Smooth muscle cell (in vitro differentiated cells): ENCODE data around the gene TLR6. TPM values are rescaled to one million over a fixed set of nuclear protein-coding genes. Genes with fewer than 3 reads are reported as not detected.

ENCODE experiments used
- DNase-seq: peaks from one replicate; lab custom pipeline; 2025; ENCODE audit not compliant: unreplicated experiment; lab: John Stamatoyannopoulos, UW
- H2AFZ ChIP-seq: fragments of 200-600 bp; sonication (generic); 2 replicates; pipeline ENCODE4 v1.6.0; 2016; ENCODE audit warnings: antibody characterized with exemption, low read depth, mild to moderate bottlenecking
- H3F3A ChIP-seq: fragments of 200-600 bp; sonication (generic); 2 replicates; pipeline ENCODE4 v1.6.0; 2017; ENCODE audit warnings: antibody characterized with exemption, low read depth
- H3K27ac ChIP-seq: fragments of 200-600 bp; sonication (generic); 2 replicates; pipeline ENCODE4 v1.5.1; 2016; ENCODE audit warnings: low read depth, mild to moderate bottlenecking
- H3K27me3 ChIP-seq: fragments of 200-600 bp; sonication (generic); 2 replicates; pipeline ENCODE4 v1.6.1; 2016; ENCODE audit warnings: low read depth, mild to moderate bottlenecking
- H3K36me3 ChIP-seq: fragments of 200-600 bp; sonication (generic); 2 replicates; pipeline ENCODE4 v1.5.1; 2016; ENCODE audit warnings: low read depth
- H3K4me1 ChIP-seq: fragments of 200-600 bp; sonication (generic); 2 replicates; pipeline ENCODE4 v1.5.1; 2016; ENCODE audit warnings: low read depth
- H3K4me2 ChIP-seq: fragments of 200-600 bp; sonication (generic); 2 replicates; pipeline ENCODE4 v1.6.0; 2016; ENCODE audit warnings: mild to moderate bottlenecking
- H3K4me3 ChIP-seq: fragments of 200-600 bp; sonication (generic); 2 replicates; pipeline ENCODE4 v1.5.1; 2016; ENCODE audit warnings: mild to moderate bottlenecking
- H3K79me2 ChIP-seq: fragments of 200-600 bp; sonication (generic); 2 replicates; pipeline ENCODE4 v1.6.0; 2016; ENCODE audit warnings: low read depth, mild to moderate bottlenecking
- H3K9ac ChIP-seq: fragments of 200-600 bp; sonication (generic); 2 replicates; pipeline ENCODE4 v1.6.0; 2016; ENCODE audit warnings: low read depth
- H3K9me3 ChIP-seq: fragments of 200-600 bp; sonication (generic); replicated peaks from 2 replicates; pipeline ENCODE4 v1.5.1; 2016; ENCODE audit warnings: low read depth
- H4K20me1 ChIP-seq: fragments of 200-600 bp; sonication (generic); 2 replicates; pipeline ENCODE4 v1.6.0; 2016; ENCODE audit warnings: low read depth
- CTCF ChIP-seq: fragments of 200-600 bp; sonication (generic); IDR thresholded peaks from 2 replicates; pipeline ENCODE4 v1.5.1; 2017; ENCODE audit warnings: borderline replicate concordance, mild to moderate bottlenecking, antibody characterized with exemption; ENCODE audit not compliant: insufficient read depth, poor library complexity, severe bottlenecking
- WGBS: methylation state at CpG from one replicate; pipeline ENCODE4 v1.1.7; 2016; ENCODE audit warnings: low lambda C conversion rate; 5-methylcytosine and 5-hydroxymethylcytosine counted together
- polyA plus RNA-seq: library from polyadenylated mRNA; unstranded; fragments of >200 nt; fragmentation: Nextera tagmentation; extraction: Ambion mirVana; gene quantifications from 2 replicates; pipeline ENCODE4 v1.2.1, GENCODE V29; 2016
- total RNA-seq: library from RNA; depleted of rRNA; stranded (reverse); fragments of >200 nt; gene quantifications from 2 replicates; pipeline ENCODE4 v1.2.3, GENCODE V29; 2014

TLR6 gene
- total and polyA plus RNA-seq, 2 experiments from 2014 or later, result 0.17 to 4.4 TPM

- no peak within 1 kb of the TSS for H2AFZ ChIP-seq
- no peaks in the 10 kb centered on the region for H3K36me3 ChIP-seq
- DNase-seq, result no peak
- TF ChIP-seq CTCF, result peak; percentile 59
- no peak within 1 kb of the TSS for H3K4me3 ChIP-seq
- WGBS, result 44% methylated on average over 12 of the region's 12 CpGs
- H3K27me3 ChIP-seq, result peaks cover 7% of the 10 kb centered on the region
- H3K9ac ChIP-seq, result no peak within 1 kb of the TSS
- H3K9me3 ChIP-seq, result no peaks in the 10 kb centered on the region
- no peaks in the 10 kb centered on the region for H4K20me1 ChIP-seq
- H3K4me2 ChIP-seq, result no peak within 1 kb of the TSS
- H3K27ac ChIP-seq, result no peak within 1 kb of the TSS
- H3F3A ChIP-seq, result no peaks in the 10 kb centered on the region
- H3K4me1 ChIP-seq, result no peaks in the 10 kb centered on the region
- H3K79me2 ChIP-seq, result no peaks in the 10 kb centered on the region
Observed at GRCh38 chr4:38782452-38783108, 74.0 kb downstream of the TLR6 start, which contains the start of gene TLR10. Gene TLR10, minus strand, starts transcription at chr4:38782990. Its CDS starts 7,400 bp downstream, at chr4:38775590.

GRCh38 chr4:38781854-38782261 is 74.8 kb downstream of the TLR6 start:
- H3K36me3 ChIP-seq, result no peaks in the 10 kb centered on the region
- 92% methylated on average over 4 of the region's 4 CpGs for WGBS

GRCh38 chr4:38780833-38781484 is 75.7 kb downstream of the TLR6 start:
- no peaks in the 10 kb centered on the region for H3K36me3 ChIP-seq
- over 99% methylated on average over 4 of the region's 4 CpGs for WGBS
- H3K27ac ChIP-seq, result no peak overlapping the region
- peaks cover 7% of the 10 kb centered on the region for H3K27me3 ChIP-seq
- no peak overlapping the region for H3K4me2 ChIP-seq
- no peak overlapping the region for H3K4me3 ChIP-seq
- no peaks in the 10 kb centered on the region for H3F3A ChIP-seq
- no peak overlapping the region for H2AFZ ChIP-seq
- H3K79me2 ChIP-seq, result no peaks in the 10 kb centered on the region
- TF ChIP-seq CTCF, result no peak
- DNase-seq, result no peak
- no peak overlapping the region for H3K9ac ChIP-seq
- H3K9me3 ChIP-seq, result no peaks in the 10 kb centered on the region
- no peaks in the 10 kb centered on the region for H4K20me1 ChIP-seq
- no peaks in the 10 kb centered on the region for H3K4me1 ChIP-seq

More at GRCh38 chr4:38781854-38782261, 74.8 kb downstream of the TLR6 start:
- Histone ChIP-seq H2AFZ (no peak overlapping the region), H3K79me2 (no peaks in the 10 kb centered on the region), H3K9ac (no peak overlapping the region), H3K9me3 (no peaks in the 10 kb centered on the region), H3K27ac (no peak overlapping the region), H4K20me1 (no peaks in the 10 kb centered on the region), H3K4me2 (no peak overlapping the region), H3K27me3 (peaks cover 7% of the 10 kb centered on the region), H3K4me3 (no peak overlapping the region), H3K4me1 (no peaks in the 10 kb centered on the region), H3F3A (no peaks in the 10 kb centered on the region)
- no peak for DNase-seq
- TF ChIP-seq CTCF, result no peak
